Ascending aorta (tissue), 2 donors: ENCODE results near the gene EGFL8. TPM values are rescaled to one million over a fixed set of nuclear protein-coding genes. Genes with fewer than 3 reads are reported as not detected.

Source experiments
- DNase-seq, 2 donors: peaks; one replicate each; pipeline ENCODE4 v3.0.0-alpha.2; 2019; ENCODE audit warnings: low spot score in 2 of 2
- H3K27ac ChIP-seq, 2 donors: fragments of 200-600 bp; sonication (generic); one replicate each; pipeline ENCODE4 v1.5.1; 2016 to 2017; ENCODE audit warnings: mild to moderate bottlenecking in 1 of 2
- H3K27me3 ChIP-seq: fragments of 200-600 bp; sonication (generic); one replicate; pipeline ENCODE4 v1.5.1; 2017
- H3K36me3 ChIP-seq, 2 donors: fragments of 200-600 bp; sonication (generic); one replicate each; pipeline ENCODE4 v1.5.1; 2016
- H3K4me1 ChIP-seq, 2 donors: fragments of 200-600 bp; sonication (generic); one replicate each; pipeline ENCODE4 v1.5.1; 2016 to 2017; ENCODE audit warnings: mild to moderate bottlenecking in 1 of 2
- H3K4me3 ChIP-seq, 2 donors: fragments of 200-600 bp; sonication (generic); one replicate each; pipeline ENCODE4 v1.5.1; 2016 to 2017; ENCODE audit warnings: mild to moderate bottlenecking in 1 of 2
- H3K9me3 ChIP-seq, 2 donors: fragments of 200-600 bp; sonication (generic); one replicate each; pipeline ENCODE4 v1.5.1; 2016
- CTCF ChIP-seq, 3 experiments: fragments of 200-600 bp in 2 of 3; fragments of 450-650 bp in 1 of 3; sonication (generic) in 2 of 3; IDR thresholded peaks; one replicate each; pipeline ENCODE4 v1.5.1; 2016 to 2019; ENCODE audit warnings: antibody characterized with exemption in 3 of 3, mild to moderate bottlenecking in 1 of 3, moderate library complexity in 1 of 3
- intact Hi-C: fragments of 100-400 bp; cut with DNase I; formaldehyde crosslinking; loops from one replicate; pipeline ENCODE4 v1.15.1; 2023
- total RNA-seq: library from RNA; depleted of rRNA; stranded (reverse); fragments of >200 nt; gene quantifications from one replicate; pipeline ENCODE4 v1.1.0, GENCODE V29; 2016

EGFL8 gene
- total RNA-seq, 1 donor from 2014 or later, result 9.4 TPM

GRCh38 chr6:32178547-32179440 is 14.4 kb downstream of the EGFL8 start:
- no peak for DNase-seq
- Histone ChIP-seq H3K4me1 (peaks cover 9 to 27% of the 10 kb centered on the region in 2 donors), H3K27me3 (no peaks in the 10 kb centered on the region), H3K27ac (peak overlapping the region; percentile 87 to 92), H3K9me3 (no peaks in the 10 kb centered on the region), H3K36me3 (peaks cover 25 to 30% of the 10 kb centered on the region in 2 donors), H3K4me3 (peak overlapping the region; percentile 62 to 73)
- TF ChIP-seq CTCF (IDR thresholded peaks at IDR 0.05), result no peak
- intact Hi-C loops, result loop anchor here (1.0 to 10.0 kb wide), 5 partner anchors 12 to 1239 kb away; partner anchors contain the start of genes BRD2, C6orf47, CSNK2B and CUTA

- H3K36me3 ChIP-seq, result peaks cover 25 to 30% of the 10 kb centered on the region in 2 donors
- no peak for TF ChIP-seq CTCF (IDR thresholded peaks at IDR 0.05)
- H3K27ac ChIP-seq, result no peak overlapping the region
- peak overlapping the region in 1 of 2 donors; percentile 62 for H3K4me3 ChIP-seq
- H3K27me3 ChIP-seq, result no peaks in the 10 kb centered on the region
- no peak for DNase-seq
- no peaks in the 10 kb centered on the region for H3K9me3 ChIP-seq
- H3K4me1 ChIP-seq, result peaks cover 9 to 23% of the 10 kb centered on the region in 2 donors
- intact Hi-C loops, result loop anchor here (5.0 to 10.0 kb wide), 5 partner anchors 205 to 1237 kb away; partner anchors contain the start of genes ATP6V1G2, BRD2, C6orf47 and CSNK2B
These were observed 15.5 kb downstream of the EGFL8 start for GRCh38 chr6:32179766-32180405.

GRCh38 chr6:32181148-32181702 is 16.8 kb downstream of the EGFL8 start:
- peaks cover 26 to 30% of the 10 kb centered on the region in 2 donors for H3K36me3 ChIP-seq
- DNase-seq, result no peak
- no peaks in the 10 kb centered on the region for H3K9me3 ChIP-seq
- intact Hi-C loops, result loop anchor here (10.0 kb wide), 1 partner anchor 636 kb away; the partner anchor contains the start of genes ATP6V1G2, DDX39B and NFKBIL1
- peaks cover 3 to 21% of the 10 kb centered on the region in 2 donors for H3K4me1 ChIP-seq
- H3K4me3 ChIP-seq, result no peak overlapping the region
- no peak overlapping the region for H3K27ac ChIP-seq
- TF ChIP-seq CTCF (IDR thresholded peaks at IDR 0.05), result no peak
- H3K27me3 ChIP-seq, result no peaks in the 10 kb centered on the region

- intact Hi-C loops, result loop anchor here (10.0 kb wide), 1 partner anchor 637 kb away; the partner anchor contains the start of genes ATP6V1G2, DDX39B and NFKBIL1
- Histone ChIP-seq H3K36me3 (peaks cover 34 to 36% of the 10 kb centered on the region in 2 donors), H3K4me1 (peaks cover 3 to 15% of the 10 kb centered on the region in 2 donors), H3K9me3 (no peaks in the 10 kb centered on the region), H3K27ac (peak overlapping the region; percentile 22 to 27), H3K4me3 (no peak overlapping the region), H3K27me3 (no peaks in the 10 kb centered on the region)
- TF ChIP-seq CTCF (IDR thresholded peaks at IDR 0.05), result no peak
- no peak for DNase-seq
These were observed 17.6 kb downstream of the EGFL8 start for GRCh38 chr6:32181915-32182529.

- H3K4me3 ChIP-seq, result no peak overlapping the region
- intact Hi-C loops, result loop anchor here (10.0 kb wide), 1 partner anchor 638 kb away; the partner anchor contains the start of genes ATP6V1G2, DDX39B and NFKBIL1
- H3K27me3 ChIP-seq, result no peaks in the 10 kb centered on the region
- H3K4me1 ChIP-seq, result peaks cover 3 to 15% of the 10 kb centered on the region in 2 donors
- DNase-seq, result no peak
- H3K27ac ChIP-seq, result peak overlapping the region; percentile 22 to 27
- peaks cover 40 to 42% of the 10 kb centered on the region in 2 donors for H3K36me3 ChIP-seq
- no peaks in the 10 kb centered on the region for H3K9me3 ChIP-seq
- no peak for TF ChIP-seq CTCF (IDR thresholded peaks at IDR 0.05)
These were observed 18.2 kb downstream of the EGFL8 start for GRCh38 chr6:32182555-32182981.
